DLD1 (cell line): ENCODE results near the gene MX2.

ENCODE experiments used
- in situ Hi-C: cut with HindIII; loops from 2 replicates; pipeline ENCODE4 v1.10.0; 2017; ENCODE audit warnings: low sequenced_read_pairs

Gene MX2

GRCh38 chr21:41378849-41379248 is 17.0 kb downstream of the MX2 start:
- in situ Hi-C loops = no loop called here

DNA sequence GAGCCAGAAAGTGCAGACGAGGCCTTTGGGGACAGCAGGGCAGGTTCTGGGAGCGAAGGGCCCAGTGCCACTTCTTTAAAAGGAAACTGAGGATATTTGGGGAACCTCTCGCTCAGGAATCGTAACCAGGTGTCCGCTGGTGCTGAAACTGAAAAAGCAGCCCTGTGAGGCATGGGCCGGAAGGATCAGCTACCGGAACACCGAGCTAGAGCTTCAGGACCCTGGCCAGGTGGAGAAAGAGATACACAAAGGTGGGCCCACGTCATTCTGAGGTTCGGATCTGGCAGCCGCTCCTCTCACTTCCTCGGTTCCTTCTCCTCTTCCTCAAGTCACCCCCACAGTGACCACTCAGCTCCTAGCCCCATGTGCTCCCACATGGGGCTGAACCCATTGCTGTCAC is 18.1 kb downstream of the MX2 start:
- in situ Hi-C loops = no loop called here

- in situ Hi-C loops = no loop called here
Measured at GRCh38 chr21:41381731-41382130, 19.9 kb downstream of the MX2 start.

DNA sequence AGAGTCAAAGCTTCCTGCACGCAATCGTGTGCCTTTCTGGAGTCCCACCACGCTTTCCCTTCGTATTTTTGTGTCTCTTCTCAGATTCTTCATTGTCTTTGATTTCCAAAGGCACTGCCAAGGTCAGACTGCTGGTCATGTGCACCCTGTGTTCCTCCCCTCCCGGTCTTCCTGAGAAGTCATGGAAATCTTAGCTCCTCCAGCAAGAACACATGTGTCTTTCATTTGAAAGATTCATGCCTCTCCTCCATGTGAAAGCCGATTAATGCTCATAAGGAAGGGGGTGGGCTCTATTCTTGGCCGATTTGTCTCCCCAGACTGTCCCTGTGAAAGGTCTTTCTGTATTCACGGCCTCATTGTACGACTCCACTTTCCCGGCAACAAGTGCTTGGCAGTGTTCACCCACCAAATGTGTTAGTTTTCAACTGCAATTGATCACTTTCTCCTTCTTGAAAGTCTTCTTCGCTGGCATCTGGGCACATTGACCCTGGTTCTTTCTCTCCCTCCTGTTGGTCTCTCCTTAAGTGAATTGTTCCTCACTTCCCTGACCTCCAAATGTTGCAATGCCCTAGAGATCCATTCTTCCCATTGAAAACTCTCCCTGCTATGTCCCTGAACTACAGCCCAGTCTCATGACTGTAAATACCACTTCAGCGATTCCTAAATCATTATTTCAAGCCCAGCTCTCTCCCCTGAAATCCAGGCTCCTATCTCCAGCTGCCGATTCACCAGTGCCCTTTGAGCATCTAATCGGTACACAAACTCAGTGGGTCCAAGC is 25.4 kb downstream of the MX2 start:
- in situ Hi-C loops = no loop called here

GRCh38 chr21:41387824-41388223 is 26.0 kb downstream of the MX2 start:
- in situ Hi-C loops = no loop called here

GRCh38 chr21:41388259-41388658 is 26.4 kb downstream of the MX2 start:
- in situ Hi-C loops = no loop called here

- in situ Hi-C loops = no loop called here
Measured at GRCh38 chr21:41390043-41390639, 28.3 kb downstream of the MX2 start.

- in situ Hi-C loops = no loop called here
Measured at GRCh38 chr21:41393876-41394465, 32.1 kb downstream of the MX2 start.

- in situ Hi-C loops = no loop called here
Measured at GRCh38 chr21:41396558-41397075, 34.8 kb downstream of the MX2 start.

GRCh38 chr21:41397471-41397891 is 35.7 kb downstream of the MX2 start:
- in situ Hi-C loops = no loop called here

DNA sequence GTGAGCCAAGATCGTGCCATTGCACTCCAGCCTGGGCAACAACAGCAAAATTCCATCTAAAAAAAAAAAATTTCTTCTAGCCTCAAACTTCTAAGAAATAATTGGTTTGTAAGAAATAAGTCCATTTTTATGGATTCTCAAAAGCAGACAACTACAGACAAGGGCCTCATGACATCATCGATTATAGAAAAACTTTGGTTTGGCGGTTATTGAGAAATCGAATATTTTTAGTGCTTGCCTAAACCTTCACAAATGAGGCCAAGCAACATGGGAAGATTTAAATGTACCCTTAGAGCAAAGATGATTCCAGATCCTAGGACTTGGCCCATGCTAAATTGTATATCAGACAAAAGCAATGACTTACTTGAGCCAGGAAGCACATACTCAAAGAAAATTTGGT is 36.4 kb downstream of the MX2 start:
- in situ Hi-C loops = no loop called here

- in situ Hi-C loops = no loop called here
Measured at GRCh38 chr21:41398831-41399230, 37.0 kb downstream of the MX2 start.

GRCh38 chr21:41399246-41399800 is 37.5 kb downstream of the MX2 start:
- in situ Hi-C loops = no loop called here

- in situ Hi-C loops = no loop called here
Measured at GRCh38 chr21:41402231-41402630, 40.4 kb downstream of the MX2 start.

- in situ Hi-C loops = no loop called here
Measured at GRCh38 chr21:41402796-41403195, 41.0 kb downstream of the MX2 start.

DNA sequence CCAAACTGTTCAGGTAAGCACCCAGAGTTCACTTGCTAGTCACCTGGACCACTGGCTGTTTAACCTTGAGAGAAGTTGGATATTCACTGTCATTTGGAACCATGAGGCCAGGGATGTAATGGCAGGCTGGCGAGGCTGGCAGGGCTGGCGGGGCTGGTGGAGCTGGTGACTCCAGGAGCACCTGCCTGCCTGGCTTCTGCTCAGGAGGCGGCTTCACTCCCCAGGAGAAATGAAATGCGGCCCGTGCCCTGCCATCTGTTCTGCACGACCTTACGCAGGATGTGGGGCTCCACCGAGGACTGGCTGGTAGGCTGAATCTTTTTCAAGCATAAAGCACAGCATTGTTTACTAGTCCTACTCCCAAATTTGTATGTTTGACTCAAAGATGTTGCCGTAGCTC is 41.5 kb downstream of the MX2 start:
- in situ Hi-C loops = no loop called here

GRCh38 chr21:41403966-41404365 is 42.1 kb downstream of the MX2 start:
- in situ Hi-C loops = no loop called here

- in situ Hi-C loops = no loop called here
Measured at GRCh38 chr21:41405321-41405720, 43.5 kb downstream of the MX2 start.

- in situ Hi-C loops = no loop called here
Measured at GRCh38 chr21:41406340-41406739, 44.5 kb downstream of the MX2 start.

DNA sequence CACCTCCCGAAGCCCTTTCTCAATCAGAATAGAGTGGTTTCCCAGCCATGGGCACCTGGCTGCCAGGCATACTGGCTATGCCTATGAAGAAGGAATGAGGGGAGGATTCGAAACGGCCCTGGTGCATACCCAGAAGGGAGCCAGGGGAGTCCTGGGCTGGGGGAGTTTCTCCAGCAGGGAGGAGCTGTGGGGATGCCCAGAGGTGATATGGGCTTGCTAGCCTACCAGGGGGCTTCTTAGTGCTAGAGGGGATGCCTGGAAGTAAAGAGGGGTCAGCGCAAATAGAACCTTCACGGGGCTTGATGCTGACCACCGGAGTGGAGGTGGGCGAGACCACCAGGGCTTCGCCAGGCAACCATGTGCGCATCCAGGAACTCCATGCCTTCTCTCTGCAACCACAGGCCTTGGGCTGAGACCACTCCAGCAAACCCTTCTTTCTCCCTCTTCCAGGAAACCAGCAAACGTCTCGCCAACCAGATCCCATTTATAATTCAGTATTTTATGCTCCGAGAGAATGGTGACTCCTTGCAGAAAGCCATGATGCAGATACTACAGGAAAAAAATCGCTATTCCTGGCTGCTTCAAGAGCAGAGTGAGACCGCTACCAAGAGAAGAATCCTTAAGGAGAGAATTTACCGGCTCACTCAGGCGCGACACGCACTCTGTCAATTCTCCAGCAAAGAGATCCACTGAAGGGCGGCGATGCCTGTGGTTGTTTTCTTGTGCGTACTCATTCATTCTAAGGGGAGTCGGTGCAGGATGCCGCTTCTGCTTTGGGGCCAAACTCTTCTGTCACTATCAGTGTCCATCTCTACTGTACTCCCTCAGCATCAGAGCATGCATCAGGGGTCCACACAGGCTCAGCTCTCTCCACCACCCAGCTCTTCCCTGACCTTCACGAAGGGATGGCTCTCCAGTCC is 46.0 kb downstream of the MX2 start:
- in situ Hi-C loops = no loop called here

DNA sequence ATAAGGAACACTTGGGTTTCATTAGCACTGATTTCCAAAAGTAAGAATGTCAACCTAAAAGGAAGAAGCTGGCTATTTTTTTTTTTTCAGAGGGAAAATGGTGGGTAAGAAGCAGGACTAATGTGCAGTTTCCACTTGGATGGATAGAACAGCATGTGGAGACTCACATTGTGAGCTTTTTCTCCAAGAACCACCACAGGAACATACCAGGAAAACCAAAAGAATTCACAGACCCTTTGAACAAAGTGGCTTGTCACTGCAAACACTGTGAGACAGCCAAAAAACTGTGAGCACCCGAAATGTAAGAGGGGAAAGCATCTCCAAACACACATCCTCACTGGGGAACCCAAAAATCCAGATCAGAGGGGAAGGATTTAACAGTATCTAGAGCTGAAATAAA is 48.5 kb downstream of the MX2 start:
- in situ Hi-C loops = no loop called here
